OCI-LY7 (cell line): ENCODE data around the gene PTPRF.

Experiments used
- EZH2phosphoT487 ChIP-seq: fragments of 200-600 bp; sonication (generic); IDR thresholded peaks from 2 replicates; pipeline ENCODE4 v1.6.1; 2018; ENCODE audit warnings: low read depth, borderline replicate concordance, mild to moderate bottlenecking, mixed run types, antibody characterized with exemption, low read length, moderate library complexity, mixed read lengths
- TF ChIP-seq, protein P1 (sequence below): fragments of 200-600 bp; sonication (generic); conservative IDR thresholded peaks from 2 replicates; pipeline ENCODE4 v1.5.1; 2014; ENCODE audit warnings: mild to moderate bottlenecking, antibody characterized with exemption, low read length, moderate library complexity, mixed read lengths

DNA sequence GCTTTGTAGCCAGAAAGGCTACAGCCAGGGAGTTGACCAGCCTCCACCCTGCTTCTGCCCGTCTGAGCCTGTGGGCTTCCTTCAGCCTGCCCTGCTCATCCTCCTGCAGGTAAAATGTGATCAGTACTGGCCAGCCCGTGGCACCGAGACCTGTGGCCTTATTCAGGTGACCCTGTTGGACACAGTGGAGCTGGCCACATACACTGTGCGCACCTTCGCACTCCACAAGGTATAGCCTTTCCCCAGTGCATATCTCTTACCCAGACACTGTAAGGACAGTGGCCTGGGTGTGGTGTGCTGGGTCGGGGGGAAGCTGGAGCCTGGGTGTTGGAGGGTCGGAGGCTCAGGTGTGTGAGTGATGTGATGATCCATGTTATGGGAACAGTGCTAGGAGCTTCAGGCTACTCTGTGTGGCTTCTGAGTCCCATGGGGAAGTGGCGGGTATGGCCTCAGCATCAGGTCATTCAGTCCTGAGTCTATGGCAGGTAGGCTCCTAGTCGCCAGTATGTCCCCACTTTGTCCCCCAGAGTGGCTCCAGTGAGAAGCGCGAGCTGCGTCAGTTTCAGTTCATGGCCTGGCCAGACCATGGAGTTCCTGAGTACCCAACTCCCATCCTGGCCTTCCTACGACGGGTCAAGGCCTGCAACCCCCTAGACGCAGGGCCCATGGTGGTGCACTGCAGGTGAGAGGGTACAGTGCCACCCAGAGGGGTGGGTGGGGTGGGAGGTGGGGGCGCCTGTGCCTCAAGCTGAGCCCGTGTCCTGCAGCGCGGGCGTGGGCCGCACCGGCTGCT lies 88.0 kb downstream of the PTPRF start:
- TF ChIP-seq, protein P1, sequence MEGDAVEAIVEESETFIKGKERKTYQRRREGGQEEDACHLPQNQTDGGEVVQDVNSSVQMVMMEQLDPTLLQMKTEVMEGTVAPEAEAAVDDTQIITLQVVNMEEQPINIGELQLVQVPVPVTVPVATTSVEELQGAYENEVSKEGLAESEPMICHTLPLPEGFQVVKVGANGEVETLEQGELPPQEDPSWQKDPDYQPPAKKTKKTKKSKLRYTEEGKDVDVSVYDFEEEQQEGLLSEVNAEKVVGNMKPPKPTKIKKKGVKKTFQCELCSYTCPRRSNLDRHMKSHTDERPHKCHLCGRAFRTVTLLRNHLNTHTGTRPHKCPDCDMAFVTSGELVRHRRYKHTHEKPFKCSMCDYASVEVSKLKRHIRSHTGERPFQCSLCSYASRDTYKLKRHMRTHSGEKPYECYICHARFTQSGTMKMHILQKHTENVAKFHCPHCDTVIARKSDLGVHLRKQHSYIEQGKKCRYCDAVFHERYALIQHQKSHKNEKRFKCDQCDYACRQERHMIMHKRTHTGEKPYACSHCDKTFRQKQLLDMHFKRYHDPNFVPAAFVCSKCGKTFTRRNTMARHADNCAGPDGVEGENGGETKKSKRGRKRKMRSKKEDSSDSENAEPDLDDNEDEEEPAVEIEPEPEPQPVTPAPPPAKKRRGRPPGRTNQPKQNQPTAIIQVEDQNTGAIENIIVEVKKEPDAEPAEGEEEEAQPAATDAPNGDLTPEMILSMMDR: no peak
- no peak for TF ChIP-seq EZH2phosphoT487
